Stomach (tissue), 9 donors: ENCODE measurements around the gene TSPAN7. TPM values are rescaled to one million over a fixed set of nuclear protein-coding genes. Genes with fewer than 3 reads are reported as not detected.

ENCODE experiments used
- DNase-seq, 2 donors: peaks; one replicate each; pipeline versions ENCODE4 v3.0.0 to v3.0.0-alpha.2; 2013 to 2019
- H3K27ac ChIP-seq, 5 donors: fragments of 200-600 bp in 4 of 5; sonication (generic) in 4 of 5; one replicate each; pipeline ENCODE4 v1.5.1; 2013 to 2019; ENCODE audit warnings: mild to moderate bottlenecking in 1 of 5, moderate library complexity in 1 of 5
- H3K27me3 ChIP-seq, 3 donors: fragments of 200-600 bp; sonication (generic); one replicate each; pipeline ENCODE4 v1.5.1; 2017 to 2019; ENCODE audit warnings: mixed run types in 1 of 3
- H3K36me3 ChIP-seq, 4 donors: fragments of 200-600 bp; sonication (generic); 1 replicate in 3 of 4; 2 replicates in 1 of 4; pipeline ENCODE4 v1.5.1; 2016 to 2019
- H3K4me1 ChIP-seq, 4 donors: fragments of 200-600 bp; sonication (generic); one replicate each; pipeline ENCODE4 v1.5.1; 2016 to 2019
- H3K4me3 ChIP-seq, 4 donors: fragments of 200-600 bp; sonication (generic) in 3 of 4; one replicate each; pipeline ENCODE4 v1.5.1; 2016 to 2019; ENCODE audit warnings: mild to moderate bottlenecking in 1 of 4
- H3K9me3 ChIP-seq, 4 donors: fragments of 200-600 bp; sonication (generic); one replicate each; pipeline ENCODE4 v1.5.1; 2016 to 2019
- EP300 ChIP-seq: sonication (generic); formaldehyde crosslinking; IDR thresholded peaks from one replicate; pipeline ENCODE4 v1.6.1; 2017; ENCODE audit warnings: antibody characterized with exemption
- POLR2A ChIP-seq, 4 donors: fragments of 450-650 bp; IDR thresholded peaks; one replicate each; pipeline ENCODE4 v1.6.1; 2016; ENCODE audit warnings: antibody characterized with exemption in 4 of 4, control low read depth in 2 of 4, mild to moderate bottlenecking in 1 of 4, moderate library complexity in 1 of 4
- POLR2AphosphoS5 ChIP-seq, 3 donors: sonication (generic); formaldehyde crosslinking; IDR thresholded peaks; one replicate each; pipeline ENCODE4 v1.6.1; 2016; ENCODE audit warnings: antibody characterized with exemption in 3 of 3
- WGBS, 5 donors: extraction: QIAGEN DNeasy Blood & Tissue Kit in 3 of 5; methylation state at CpG; one replicate each; pipeline versions ENCODE4 v1.1.5 to v1.1.7; 2013 to 2018; 5-methylcytosine and 5-hydroxymethylcytosine counted together
- intact Hi-C: fragments of 100-400 bp; cut with DNase I; formaldehyde crosslinking; loops from one replicate; pipeline ENCODE4 v1.15.1; 2023; ENCODE audit warnings: low total_unique reads
- polyA plus RNA-seq, 3 donors: library from polyadenylated mRNA; stranded (reverse); fragments of 200-250 nt; gene quantifications; one replicate each; pipeline ENCODE4 v1.2.3, GENCODE V29; 2013
- total RNA-seq, 5 donors: library from RNA; depleted of rRNA; stranded (reverse); fragments of >200 nt; gene quantifications; one replicate each; pipeline versions ENCODE4 v1.1.0 to v1.2.3, GENCODE V29; 2014 to 2016
- TF ChIP-seq, protein P1 (sequence below), 7 experiments: fragments of 450-650 bp in 4 of 7; fragments of 200-600 bp in 3 of 7; sonication (generic) in 3 of 7; IDR thresholded peaks; one replicate each; pipeline ENCODE4 v1.5.1; 2016 to 2019; ENCODE audit warnings: antibody characterized with exemption in 7 of 7, control low read depth in 2 of 7, mild to moderate bottlenecking in 1 of 7
- donor health status: healthy with polysubstance abuse.
- donor health status: Bipolar disorder and iron deficiency.
- donor health status: healthy.

TSPAN7 gene
- total and polyA plus RNA-seq, 8 donors, result 0.45 to 35.9 (median 12.0) TPM; not detected in 1

DNA sequence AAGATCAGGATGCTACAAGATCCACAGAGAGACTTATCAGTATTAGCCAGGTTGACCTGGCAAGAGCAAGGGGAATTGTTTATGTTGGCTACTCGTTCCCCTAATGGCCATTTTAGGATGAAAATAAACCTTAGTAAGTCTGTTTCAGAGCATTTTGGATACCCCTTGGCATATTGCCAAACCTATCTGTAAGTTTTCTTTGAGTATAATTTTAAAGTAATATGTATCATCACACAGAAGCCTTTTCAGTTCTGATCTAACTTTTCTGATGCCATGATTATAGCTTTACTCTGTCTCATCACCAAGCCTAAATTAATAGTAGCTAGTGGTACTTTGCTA, 99.7 kb downstream of the TSPAN7 start:
- Histone ChIP-seq H3K4me1 (peaks cover 0 to 3% (median 0%) of the 10 kb centered on the region in 4 donors), H3K27ac (no peak overlapping the region), H3K36me3 (no peaks in the 10 kb centered on the region), H3K9me3 (no peaks in the 10 kb centered on the region), H3K27me3 (no peaks in the 10 kb centered on the region), H3K4me3 (no peak overlapping the region)
- TF ChIP-seq POLR2AphosphoS5 (IDR thresholded peaks at IDR 0.05) (no peak), POLR2A (IDR thresholded peaks at IDR 0.05) (no peak), EP300 (no peak)
- TF ChIP-seq, protein P1, sequence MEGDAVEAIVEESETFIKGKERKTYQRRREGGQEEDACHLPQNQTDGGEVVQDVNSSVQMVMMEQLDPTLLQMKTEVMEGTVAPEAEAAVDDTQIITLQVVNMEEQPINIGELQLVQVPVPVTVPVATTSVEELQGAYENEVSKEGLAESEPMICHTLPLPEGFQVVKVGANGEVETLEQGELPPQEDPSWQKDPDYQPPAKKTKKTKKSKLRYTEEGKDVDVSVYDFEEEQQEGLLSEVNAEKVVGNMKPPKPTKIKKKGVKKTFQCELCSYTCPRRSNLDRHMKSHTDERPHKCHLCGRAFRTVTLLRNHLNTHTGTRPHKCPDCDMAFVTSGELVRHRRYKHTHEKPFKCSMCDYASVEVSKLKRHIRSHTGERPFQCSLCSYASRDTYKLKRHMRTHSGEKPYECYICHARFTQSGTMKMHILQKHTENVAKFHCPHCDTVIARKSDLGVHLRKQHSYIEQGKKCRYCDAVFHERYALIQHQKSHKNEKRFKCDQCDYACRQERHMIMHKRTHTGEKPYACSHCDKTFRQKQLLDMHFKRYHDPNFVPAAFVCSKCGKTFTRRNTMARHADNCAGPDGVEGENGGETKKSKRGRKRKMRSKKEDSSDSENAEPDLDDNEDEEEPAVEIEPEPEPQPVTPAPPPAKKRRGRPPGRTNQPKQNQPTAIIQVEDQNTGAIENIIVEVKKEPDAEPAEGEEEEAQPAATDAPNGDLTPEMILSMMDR (IDR thresholded peaks at IDR 0.05), result no peak
- 0 to 18% (median 16%) methylated on average over 1 of the region's 1 CpG for WGBS, 5 donors
- intact Hi-C loops, result no loop called here
- no peak for DNase-seq

DNA sequence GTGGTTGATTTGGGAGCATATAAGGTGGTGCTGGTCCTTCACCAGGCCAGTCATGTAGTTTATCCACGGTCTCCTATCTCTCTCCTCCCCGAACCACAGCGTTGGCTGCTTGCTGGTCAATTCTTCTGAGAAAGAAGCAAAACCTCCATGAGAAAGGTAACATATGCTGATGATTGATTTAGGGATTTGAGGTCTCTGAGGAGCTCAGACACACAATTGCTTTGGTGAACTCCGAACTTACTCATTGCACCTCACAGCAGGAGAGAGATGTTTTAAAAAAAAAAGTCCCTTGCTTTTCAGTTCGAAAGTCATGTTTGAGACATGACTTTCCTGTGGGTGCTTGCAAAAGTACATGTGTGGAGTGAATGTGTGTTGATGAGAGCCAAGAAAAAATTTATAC, 100.2 kb downstream of the TSPAN7 start:
- no peak for DNase-seq
- Histone ChIP-seq H3K27me3 (no peaks in the 10 kb centered on the region), H3K9me3 (no peaks in the 10 kb centered on the region), H3K4me1 (peaks cover 0 to 3% (median 0%) of the 10 kb centered on the region in 4 donors), H3K4me3 (no peak overlapping the region), H3K36me3 (no peaks in the 10 kb centered on the region), H3K27ac (no peak overlapping the region)
- 57 to 86% (median 72%) methylated on average over 3 to 5 of the region's 5 CpGs for WGBS, 5 donors
- intact Hi-C loops, result no loop called here
- TF ChIP-seq EP300, result no peak
- TF ChIP-seq, protein P1 (IDR thresholded peaks at IDR 0.05), result no peak
- no peak for TF ChIP-seq POLR2AphosphoS5 (IDR thresholded peaks at IDR 0.05)
- no peak for TF ChIP-seq POLR2A (IDR thresholded peaks at IDR 0.05)

DNA sequence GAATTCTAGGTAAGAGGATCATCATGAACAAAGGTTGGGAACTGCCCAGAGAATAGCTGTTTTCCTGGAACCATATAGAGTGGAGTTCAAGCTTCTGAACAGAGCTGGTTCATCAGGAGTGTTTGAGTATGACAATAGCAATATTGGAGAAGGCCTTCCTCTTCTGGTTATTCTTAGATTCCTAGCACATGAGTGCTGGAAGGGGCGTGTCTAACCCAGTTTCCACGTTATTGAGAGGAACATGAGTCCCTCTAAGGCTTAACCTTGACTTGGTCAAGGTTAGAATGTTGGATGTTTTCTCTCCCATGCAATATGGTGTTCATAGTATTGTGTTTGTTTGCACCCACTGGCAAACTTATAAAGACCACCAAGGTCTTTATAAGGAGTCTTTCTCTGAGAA, 101.3 kb downstream of the TSPAN7 start:
- Histone ChIP-seq H3K27me3 (no peaks in the 10 kb centered on the region), H3K4me3 (no peak overlapping the region), H3K4me1 (peaks cover 0 to 3% (median 0%) of the 10 kb centered on the region in 4 donors), H3K9me3 (no peaks in the 10 kb centered on the region), H3K36me3 (no peaks in the 10 kb centered on the region), H3K27ac (no peak overlapping the region)
- TF ChIP-seq POLR2A (IDR thresholded peaks at IDR 0.05), result no peak
- TF ChIP-seq, protein P1 (IDR thresholded peaks at IDR 0.05), result no peak
- 30 to 48% (median 32%) methylated on average over 2 of the region's 2 CpGs for WGBS, 5 donors
- DNase-seq, result no peak
- intact Hi-C loops, result no loop called here

DNA sequence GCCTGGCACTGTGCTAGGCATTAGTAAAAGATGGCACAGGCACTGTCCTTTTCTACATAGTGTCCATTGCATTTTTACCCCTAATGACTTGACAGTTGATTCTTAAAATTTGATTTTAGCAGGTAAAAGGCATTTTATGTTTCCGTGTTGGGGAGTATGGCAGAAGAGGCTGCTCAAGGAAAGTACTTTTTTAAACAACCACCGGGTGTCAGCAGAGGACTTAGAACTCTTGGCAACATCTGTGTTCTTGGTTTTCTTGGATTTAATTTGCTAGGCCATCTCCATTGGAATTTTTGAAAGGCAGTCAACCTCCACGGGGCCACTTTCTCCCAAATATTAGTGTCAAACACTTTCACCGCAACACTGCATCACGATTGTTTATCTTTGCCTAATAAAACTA, 102.9 kb downstream of the TSPAN7 start:
- WGBS, 5 donors, result 9 to 19% (median 11%) methylated on average over 5 of the region's 5 CpGs

More for the DNA sequence above, 102.9 kb downstream of the TSPAN7 start:
- H3K27me3 ChIP-seq, result no peaks in the 10 kb centered on the region
- H3K4me3 ChIP-seq, result no peak overlapping the region
- no peak overlapping the region for H3K27ac ChIP-seq
- no peaks in the 10 kb centered on the region for H3K9me3 ChIP-seq
- DNase-seq, result peak in 1 of 2 donors; percentile 77
- no peak for TF ChIP-seq POLR2AphosphoS5 (IDR thresholded peaks at IDR 0.05)
- TF ChIP-seq POLR2A (IDR thresholded peaks at IDR 0.05), result no peak
- no peak for TF ChIP-seq EP300
- TF ChIP-seq, protein P1 (IDR thresholded peaks at IDR 0.05), result peak in 2 of 7 experiments; percentile 20 to 27
- H3K4me1 ChIP-seq, result peaks cover 0 to 3% (median 0%) of the 10 kb centered on the region in 4 donors
- H3K36me3 ChIP-seq, result no peaks in the 10 kb centered on the region
- intact Hi-C loops, result no loop called here
